RWPE2 (cell line): ENCODE results near the gene NACA.

Experiments used
- ATAC-seq: fragments of 200-7000 bp; cut with Tn5 transposase; 3 replicates; pipeline ENCODE4 v1.9.1; 2021; ENCODE audit warnings: low read depth
- DNase-seq: peaks from one replicate; pipeline ENCODE4 v3.0.0-alpha.2; 2020; ENCODE audit warnings: low spot score
- H3K27ac ChIP-seq: fragments of 450-650 bp; 2 replicates; pipeline ENCODE4 v1.5.1; 2017; ENCODE audit warnings: mild to moderate bottlenecking; ENCODE audit not compliant: poor library complexity, severe bottlenecking
- H3K27me3 ChIP-seq: fragments of 250-450 bp; sonication (Bioruptor Pico); 2 replicates; pipeline ENCODE4 v1.5.1; 2021; ENCODE audit warnings: mild to moderate bottlenecking, moderate library complexity; ENCODE audit not compliant: insufficient read depth, poor library complexity, severe bottlenecking
- H3K36me3 ChIP-seq: fragments of 250-450 bp; sonication (Bioruptor Pico); 2 replicates; pipeline ENCODE4 v1.5.1; 2020; ENCODE audit warnings: low read depth, mild to moderate bottlenecking, moderate library complexity
- H3K4me1 ChIP-seq: fragments of 250-450 bp; sonication (Bioruptor Pico); 2 replicates; pipeline ENCODE4 v1.5.1; 2021; ENCODE audit warnings: mild to moderate bottlenecking, moderate library complexity; ENCODE audit not compliant: insufficient read depth, poor library complexity, severe bottlenecking
- H3K4me3 ChIP-seq: fragments of 250-450 bp; sonication (Bioruptor Pico); 2 replicates; pipeline ENCODE4 v1.5.1; 2021; ENCODE audit warnings: mild to moderate bottlenecking, moderate library complexity; ENCODE audit not compliant: severe bottlenecking
- H3K9me3 ChIP-seq: fragments of 250-450 bp; sonication (Bioruptor Pico); 2 replicates; pipeline ENCODE4 v1.5.1; 2021; ENCODE audit warnings: mild to moderate bottlenecking, moderate library complexity; ENCODE audit not compliant: severe bottlenecking
- CTCF ChIP-seq: fragments of 450-650 bp; IDR thresholded peaks from one replicate; pipeline ENCODE4 v1.5.1; 2017; ENCODE audit warnings: mild to moderate bottlenecking, moderate library complexity; ENCODE audit not compliant: poor library complexity, severe bottlenecking

Gene NACA

GRCh38 chr12:56766535-56766934 lies 41.4 kb upstream of the NACA start:
- H3K27me3 ChIP-seq = no peaks in the 10 kb centered on the region
- no peak for ATAC-seq
- no peak for TF ChIP-seq CTCF
- H3K9me3 ChIP-seq = no peaks in the 10 kb centered on the region
- DNase-seq = no peak
- no peak overlapping the region for H3K27ac ChIP-seq
- no peaks in the 10 kb centered on the region for H3K4me1 ChIP-seq
- H3K4me3 ChIP-seq = no peak overlapping the region
- H3K36me3 ChIP-seq = no peaks in the 10 kb centered on the region

GRCh38 chr12:56763753-56764657 lies 38.9 kb upstream of the NACA start:
- Histone ChIP-seq H3K36me3 (no peaks in the 10 kb centered on the region), H3K4me3 (no peak overlapping the region), H3K4me1 (no peaks in the 10 kb centered on the region), H3K27ac (no peak overlapping the region), H3K9me3 (no peaks in the 10 kb centered on the region), H3K27me3 (no peaks in the 10 kb centered on the region)
- no peak for DNase-seq
- ATAC-seq = 0 out of 3 replicates have a peak, but pooled peaks have one; percentile 35
- no peak for TF ChIP-seq CTCF

GRCh38 chr12:56761812-56762211 lies 36.7 kb upstream of the NACA start:
- DNase-seq = no peak
- ATAC-seq = no peak
- no peaks in the 10 kb centered on the region for H3K4me1 ChIP-seq
- no peak overlapping the region for H3K4me3 ChIP-seq
- H3K27ac ChIP-seq = no peak overlapping the region
- H3K9me3 ChIP-seq = peaks cover 5% of the 10 kb centered on the region
- no peak for TF ChIP-seq CTCF
- H3K36me3 ChIP-seq = no peaks in the 10 kb centered on the region
- H3K27me3 ChIP-seq = no peaks in the 10 kb centered on the region

GRCh38 chr12:56760460-56760859 lies 35.4 kb upstream of the NACA start:
- TF ChIP-seq CTCF = no peak

More at GRCh38 chr12:56760460-56760859, 35.4 kb upstream of the NACA start:
- Histone ChIP-seq H3K27me3 (no peaks in the 10 kb centered on the region), H3K36me3 (no peaks in the 10 kb centered on the region), H3K9me3 (peaks cover 5% of the 10 kb centered on the region), H3K27ac (no peak overlapping the region), H3K4me1 (no peaks in the 10 kb centered on the region), H3K4me3 (no peak overlapping the region)
- DNase-seq = no peak
- ATAC-seq = no peak
